Neural cell (in vitro differentiated cells): ENCODE data around the gene OGA. TPM values are rescaled to one million over a fixed set of nuclear protein-coding genes. Genes with fewer than 3 reads are reported as not detected.

Source experiments
- H2AFZ ChIP-seq: fragments of 200-600, 300-800 bp; sonication (generic), shearing (Covaris generic); 2 replicates; pipeline ENCODE4 v1.6.0; 2014; ENCODE audit warnings: low read depth, mild to moderate bottlenecking, antibody characterized with exemption, low read length, moderate library complexity
- H3F3A ChIP-seq: fragments of 200-600 bp; shearing (Covaris generic); 2 replicates; pipeline ENCODE4 v1.6.1; 2016; ENCODE audit warnings: mild to moderate bottlenecking, moderate library complexity, mixed read lengths, antibody characterized with exemption, low read length; ENCODE audit not compliant: insufficient read depth, poor library complexity, severe bottlenecking
- H3K27ac ChIP-seq: fragments of 200-600, 300-800 bp; sonication (generic), shearing (Covaris generic); 2 replicates; pipeline ENCODE4 v1.5.1; 2014; ENCODE audit warnings: mild to moderate bottlenecking, low read length, moderate library complexity
- H3K27me3 ChIP-seq: fragments of 300-800, 200-600 bp; sonication (generic), shearing (Covaris generic); 2 replicates; pipeline ENCODE4 v1.6.0; 2014; ENCODE audit warnings: mild to moderate bottlenecking, low read depth, low read length, moderate library complexity; ENCODE audit not compliant: insufficient read depth
- H3K36me3 ChIP-seq: fragments of 300-800, 200-600 bp; sonication (generic), shearing (Covaris generic); 2 replicates; pipeline ENCODE4 v1.5.1; 2014; ENCODE audit warnings: mild to moderate bottlenecking, antibody characterized with exemption, low read length, moderate library complexity; ENCODE audit not compliant: insufficient read depth
- H3K4me2 ChIP-seq: fragments of 300-800, 200-600 bp; sonication (generic), shearing (Covaris generic); 2 replicates; pipeline ENCODE4 v1.6.0; 2014; ENCODE audit warnings: mild to moderate bottlenecking, low read length
- H3K4me3 ChIP-seq: fragments of 300-800, 200-600 bp; sonication (generic), shearing (Covaris generic); 2 replicates; pipeline ENCODE4 v1.5.1; 2014; ENCODE audit warnings: mild to moderate bottlenecking, low read length, moderate library complexity
- H3K79me2 ChIP-seq: fragments of 200-600 bp; shearing (Covaris generic); replicated peaks from 2 replicates; pipeline ENCODE4 v1.6.0; 2014; ENCODE audit warnings: mild to moderate bottlenecking, low read length, moderate library complexity; ENCODE audit not compliant: insufficient read depth
- H3K9ac ChIP-seq: fragments of 300-800, 200-600 bp; sonication (generic), shearing (Covaris generic); 2 replicates; pipeline ENCODE4 v1.6.1; 2016; ENCODE audit warnings: mild to moderate bottlenecking, low read length, mixed read lengths
- H3K9me2 ChIP-seq: fragments of 200-600 bp; shearing (Covaris generic); 2 replicates; pipeline ENCODE4 v1.6.1; 2016; ENCODE audit warnings: mild to moderate bottlenecking, low read length, mixed read lengths; ENCODE audit not compliant: insufficient read depth
- H3K9me3 ChIP-seq: fragments of 200-600, 300-800 bp; sonication (generic), shearing (Covaris generic); 2 replicates; pipeline ENCODE4 v1.6.1; 2016; ENCODE audit warnings: mild to moderate bottlenecking, mixed run types, low read length, moderate library complexity, mixed read lengths
- H4K20me1 ChIP-seq: fragments of 200-600 bp; shearing (Covaris generic); 2 replicates; pipeline ENCODE4 v1.6.1; 2016; ENCODE audit warnings: mild to moderate bottlenecking, mixed run types; ENCODE audit not compliant: insufficient read depth
- CTCF ChIP-seq: fragments of 450-650 bp; IDR thresholded peaks from 2 replicates; pipeline ENCODE4 v1.5.1; 2014; ENCODE audit warnings: antibody characterized with exemption, mild to moderate bottlenecking, moderate library complexity; ENCODE audit not compliant: poor library complexity, severe bottlenecking
- EP300 ChIP-seq: fragments of 450-650 bp; conservative IDR thresholded peaks from 2 replicates; pipeline ENCODE4 v1.6.1; 2014; ENCODE audit warnings: antibody characterized with exemption, mild to moderate bottlenecking, moderate library complexity; ENCODE audit not compliant: poor library complexity, severe bottlenecking
- EZH2 ChIP-seq: fragments of 200-600, 300-800 bp; shearing (Covaris generic), sonication (generic); IDR thresholded peaks from 2 replicates; pipeline ENCODE4 v1.6.1; 2014; ENCODE audit warnings: antibody characterized with exemption, low read length, borderline replicate concordance, mild to moderate bottlenecking; ENCODE audit not compliant: insufficient read depth, poor library complexity, severe bottlenecking
- MXI1 ChIP-seq: fragments of 450-650 bp; conservative IDR thresholded peaks from 2 replicates; pipeline ENCODE4 v1.6.1; 2014; ENCODE audit warnings: antibody characterized with exemption, mild to moderate bottlenecking; ENCODE audit not compliant: poor library complexity, severe bottlenecking
- POLR2AphosphoS5 ChIP-seq: IDR thresholded peaks from 2 replicates; pipeline ENCODE4 v1.6.1; 2012
- RAD21 ChIP-seq: fragments of 450-650 bp; conservative IDR thresholded peaks from 2 replicates; pipeline ENCODE4 v1.6.1; 2014; ENCODE audit warnings: antibody characterized with exemption, mild to moderate bottlenecking, moderate library complexity
- REST ChIP-seq: IDR thresholded peaks from 2 replicates; pipeline ENCODE4 v1.6.1; 2012; ENCODE audit warnings: borderline replicate concordance
- SMC3 ChIP-seq: fragments of 450-650 bp; conservative IDR thresholded peaks from 2 replicates; pipeline ENCODE4 v1.6.1; 2014; ENCODE audit warnings: antibody characterized with exemption, mild to moderate bottlenecking, moderate library complexity; ENCODE audit not compliant: poor library complexity
- TAF1 ChIP-seq: IDR thresholded peaks from 2 replicates; pipeline ENCODE4 v1.6.1; 2012; ENCODE audit warnings: low read depth
- polyA plus RNA-seq: library from polyadenylated mRNA; depleted of rRNA; stranded (reverse); fragments of >200 nt; gene quantifications from 2 replicates; pipeline ENCODE4 v1.2.3, GENCODE V29; 2014

Gene OGA
- polyA plus RNA-seq, 1 donor from 2014 or later, result 357 TPM

GRCh38 chr10:101851411-101852116 lies 33.3 kb upstream of the OGA start:
- Histone ChIP-seq H3K9ac (no peak overlapping the region), H4K20me1 (no peaks in the 10 kb centered on the region), H3F3A (no peaks in the 10 kb centered on the region), H3K36me3 (no peaks in the 10 kb centered on the region), H3K27me3 (no peaks in the 10 kb centered on the region), H3K9me3 (no peaks in the 10 kb centered on the region), H3K4me2 (no peak overlapping the region), H3K27ac (no peak overlapping the region), H3K4me3 (no peak overlapping the region), H2AFZ (no peak overlapping the region), H3K9me2 (no peaks in the 10 kb centered on the region), H3K79me2 (no peaks in the 10 kb centered on the region)
- TF ChIP-seq TAF1 (no peak), POLR2AphosphoS5 (no peak), EZH2 (no peak), MXI1 (no peak)

- no peaks in the 10 kb centered on the region for H3K27me3 ChIP-seq
- no peak overlapping the region for H3K27ac ChIP-seq
- H2AFZ ChIP-seq, result no peak overlapping the region
- no peaks in the 10 kb centered on the region for H3F3A ChIP-seq
- no peaks in the 10 kb centered on the region for H3K36me3 ChIP-seq
- no peak overlapping the region for H3K4me3 ChIP-seq
- no peak overlapping the region for H3K9ac ChIP-seq
- H3K4me2 ChIP-seq, result no peak overlapping the region
- no peaks in the 10 kb centered on the region for H3K9me3 ChIP-seq
- H3K9me2 ChIP-seq, result no peaks in the 10 kb centered on the region
- no peaks in the 10 kb centered on the region for H3K79me2 ChIP-seq
- H4K20me1 ChIP-seq, result no peaks in the 10 kb centered on the region
- TF ChIP-seq CTCF (no peak), REST (no peak), POLR2AphosphoS5 (no peak), EZH2 (no peak), SMC3 (no peak), EP300 (no peak), TAF1 (no peak), RAD21 (no peak), MXI1 (no peak)
These were observed 32.5 kb upstream of the OGA start for GRCh38 chr10:101850749-101851148.
